Ovary (tissue), 3 donors: Measurements from ENCODE around the gene EIF6.

Experiments
- CTCF ChIP-seq, 3 donors: fragments of 450-650 bp in 2 of 3; fragments of 200-600 bp in 1 of 3; IDR thresholded peaks; one replicate each; pipeline versions ENCODE4 v1.5.1 to v1.8.0; 2016 to 2022; ENCODE audit warnings: antibody characterized with exemption in 3 of 3, mild to moderate bottlenecking in 1 of 3
- POLR2A ChIP-seq: fragments of 450-650 bp; IDR thresholded peaks from one replicate; pipeline ENCODE4 v1.6.1; 2017; ENCODE audit warnings: antibody characterized with exemption, mild to moderate bottlenecking, moderate library complexity
- donor health status: DM: no; HTN: no; CAD: no.

GRCh38 chr20:35293303-35294292, 9.0 kb upstream of the EIF6 start:
- TF ChIP-seq CTCF (IDR thresholded peaks at IDR 0.05), result no peak
- no peak for TF ChIP-seq POLR2A
